Esophagus muscularis mucosa (tissue), 3 donors: ENCODE measurements around the gene LIMCH1.

Experiments
- CTCF ChIP-seq, 3 experiments: fragments of 200-600 bp in 2 of 3; fragments of 450-650 bp in 1 of 3; sonication (generic) in 2 of 3; IDR thresholded peaks; one replicate each; pipeline ENCODE4 v1.5.1; 2017 to 2019; ENCODE audit warnings: antibody characterized with exemption in 3 of 3, mild to moderate bottlenecking in 2 of 3, moderate library complexity in 1 of 3
- POLR2A ChIP-seq: fragments of 450-650 bp; IDR thresholded peaks from one replicate; pipeline ENCODE4 v1.6.1; 2017; ENCODE audit warnings: antibody characterized with exemption, moderate library complexity, mild to moderate bottlenecking, low read depth
- POLR2AphosphoS5 ChIP-seq, 2 donors: sonication (generic); formaldehyde crosslinking; IDR thresholded peaks; one replicate each; pipeline ENCODE4 v1.6.1; 2017; ENCODE audit warnings: antibody characterized with exemption in 2 of 2

GRCh38 chr4:41510179-41510578, 27.8 kb upstream of the LIMCH1 start:
- no peak for TF ChIP-seq CTCF (IDR thresholded peaks at IDR 0.05)
- TF ChIP-seq POLR2A: no peak
- TF ChIP-seq POLR2AphosphoS5 (IDR thresholded peaks at IDR 0.05): no peak
